Right cardiac atrium (tissue), 5 donors: ENCODE measurements around the gene NKAIN4. TPM values are rescaled to one million over a fixed set of nuclear protein-coding genes. Genes with fewer than 3 reads are reported as not detected.

Experiments used
- ATAC-seq, 2 donors: fragments of 200-7000 bp; cut with Tn5 transposase; one replicate each; pipeline versions ENCODE4 v1.8.0 to v1.9.1; 2020; ENCODE audit warnings: moderate library complexity in 2 of 2, mild to moderate bottlenecking in 1 of 2
- DNase-seq, 3 donors: peaks; one replicate each; pipeline ENCODE4 v3.0.0-alpha.2; 2020
- H3K27ac ChIP-seq: one replicate; pipeline ENCODE4 v1.5.1; 2013; ENCODE audit warnings: mild to moderate bottlenecking, low read length, control low read depth, moderate library complexity
- H3K27me3 ChIP-seq: one replicate; pipeline ENCODE4 v1.6.1; 2013; ENCODE audit not compliant: control insufficient read depth, insufficient read depth
- H3K4me1 ChIP-seq: one replicate; pipeline ENCODE4 v1.6.1; 2013; ENCODE audit warnings: low read length; ENCODE audit not compliant: control insufficient read depth, insufficient read depth
- H3K4me3 ChIP-seq: one replicate; pipeline ENCODE4 v1.5.1; 2013; ENCODE audit warnings: low read length, control low read depth
- H3K9me3 ChIP-seq: one replicate; pipeline ENCODE4 v1.6.1; 2013; ENCODE audit warnings: low read length; ENCODE audit not compliant: control insufficient read depth
- WGBS: extraction: QIAGEN DNeasy Blood & Tissue Kit; methylation state at CpG from one replicate; pipeline ENCODE4 v1.1.7; 2013; 5-methylcytosine and 5-hydroxymethylcytosine counted together
- intact Hi-C, 4 donors: fragments of 100-400 bp; cut with DNase I; formaldehyde crosslinking; loops; one replicate each; pipeline versions ENCODE4 v1.11.0 to v1.14.0; 2022 to 2023
- polyA plus RNA-seq: library from polyadenylated mRNA; stranded (reverse); fragments of 200-250 nt; gene quantifications from one replicate; pipeline ENCODE4 v1.2.3, GENCODE V29; 2013
- total RNA-seq, 4 donors: library from RNA; stranded (reverse); fragmentation: NEBNext Ultra II Directional; extraction: Animal tissue kit (Norgen Biotek cat#: 25700); gene quantifications; one replicate each; pipeline ENCODE4 v1.2.1, GENCODE V29; 2021
- donor health status: healthy with polysubstance abuse.
- donor health status: DM: no; HTN: yes; CAD: no.
- donor health status: DM: no; HTN: no; CAD: no.
- donor health status: DM: no; HTN: yes; CAD: no; lungs with severe emphysema.
- donor health status: DM: yes; HTN: yes; CAD: no.

Gene NKAIN4
- total and polyA plus RNA-seq, 5 donors = not detected

DNA sequence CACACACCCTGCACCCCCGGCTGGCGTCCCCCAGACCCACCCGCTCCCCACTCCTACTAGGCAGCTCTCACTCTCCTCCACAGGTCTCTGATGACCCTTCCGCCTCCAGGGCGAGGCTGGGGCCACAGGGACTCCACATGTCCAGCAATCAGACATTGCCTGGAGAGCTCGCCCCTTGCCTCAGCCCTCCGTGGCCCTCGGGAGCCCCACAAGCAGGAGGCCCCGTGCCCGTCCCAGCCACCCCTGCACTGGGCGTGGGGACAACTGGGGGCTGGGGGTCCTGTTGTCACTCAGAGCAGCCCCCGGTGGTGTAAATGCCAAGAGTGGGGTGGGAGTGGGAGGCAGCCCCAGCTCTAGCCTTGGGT lies 40.3 kb upstream of the NKAIN4 start:
- ATAC-seq = no peak
- WGBS = 77% methylated on average over 12 of the region's 12 CpGs
- H3K4me3 ChIP-seq = no peak overlapping the region
- H3K4me1 ChIP-seq = no peaks in the 10 kb centered on the region
- no peaks in the 10 kb centered on the region for H3K9me3 ChIP-seq
- peak in 2 of 3 donors; percentile 42 to 43 for DNase-seq
- H3K27me3 ChIP-seq = no peaks in the 10 kb centered on the region
- intact Hi-C loops = no loop called here
- no peak overlapping the region for H3K27ac ChIP-seq

DNA sequence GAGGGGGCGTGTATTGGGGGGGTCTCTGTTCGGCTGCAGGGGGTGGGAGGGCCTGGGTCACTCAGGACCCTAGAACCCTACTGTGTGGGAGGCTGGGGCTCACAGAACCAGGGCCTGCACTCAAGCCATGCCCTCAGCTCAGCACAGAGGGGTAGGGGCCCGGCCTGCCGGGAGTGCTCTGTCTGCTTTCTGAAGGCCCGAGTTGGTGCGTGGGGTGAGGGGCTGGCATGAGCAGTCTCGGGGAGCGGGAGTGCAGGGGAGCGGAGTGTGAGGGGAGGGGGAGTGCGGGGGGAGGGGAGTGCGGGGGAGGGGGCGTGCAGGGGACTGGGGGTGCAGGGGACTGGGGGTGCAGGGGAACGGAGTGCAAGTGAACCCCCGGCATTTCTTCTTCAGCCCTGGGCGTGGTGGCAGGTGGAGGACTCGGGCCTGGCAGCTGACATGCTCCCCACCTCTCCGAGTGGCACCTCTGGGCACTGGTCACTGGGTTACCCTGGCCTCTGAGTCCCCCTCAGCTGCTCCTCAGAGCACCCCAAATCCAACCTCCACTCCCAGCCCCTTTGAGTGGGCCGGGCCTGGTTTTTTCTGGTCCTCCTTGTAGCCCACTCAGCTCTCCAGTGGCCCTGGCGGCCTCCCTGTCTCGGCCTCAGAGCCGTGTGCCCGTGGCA lies 39.7 kb upstream of the NKAIN4 start:
- intact Hi-C loops = no loop called here
- DNase-seq (peak; percentile 12 to 52 (median 13)), ATAC-seq (no peak)
- H3K4me1 ChIP-seq = no peaks in the 10 kb centered on the region
- no peak overlapping the region for H3K4me3 ChIP-seq
- 53% methylated on average over 21 of the region's 22 CpGs for WGBS
- H3K27me3 ChIP-seq = no peaks in the 10 kb centered on the region
- H3K27ac ChIP-seq = no peak overlapping the region
- H3K9me3 ChIP-seq = no peaks in the 10 kb centered on the region

DNA sequence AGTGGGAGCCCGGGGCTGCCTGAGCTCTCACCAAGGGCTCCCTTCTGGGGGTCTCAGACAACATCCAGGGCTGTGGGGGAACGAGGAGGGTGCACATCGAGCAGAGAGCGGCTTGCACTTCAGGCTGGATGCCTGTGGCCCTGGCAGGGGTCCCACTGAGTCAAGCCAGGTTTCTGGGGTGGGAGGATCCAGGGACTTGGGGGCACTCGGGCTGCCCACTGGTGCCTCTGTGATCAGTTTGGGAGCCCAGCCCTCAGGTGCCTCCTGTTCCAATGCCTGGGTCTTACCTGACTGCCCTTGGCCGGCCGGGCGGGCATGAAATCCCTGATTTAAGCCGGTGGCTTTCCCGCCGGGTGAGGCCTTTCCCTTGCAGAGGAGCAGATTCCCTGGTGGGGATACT lies 39.2 kb upstream of the NKAIN4 start:
- intact Hi-C loops = no loop called here
- peak; percentile 11 to 46 (median 33) for DNase-seq
- Histone ChIP-seq H3K9me3 (no peaks in the 10 kb centered on the region), H3K27ac (no peak overlapping the region), H3K4me1 (no peaks in the 10 kb centered on the region), H3K27me3 (no peaks in the 10 kb centered on the region), H3K4me3 (no peak overlapping the region)
- ATAC-seq = no peak
- WGBS = 50% methylated on average over 11 of the region's 11 CpGs

DNA sequence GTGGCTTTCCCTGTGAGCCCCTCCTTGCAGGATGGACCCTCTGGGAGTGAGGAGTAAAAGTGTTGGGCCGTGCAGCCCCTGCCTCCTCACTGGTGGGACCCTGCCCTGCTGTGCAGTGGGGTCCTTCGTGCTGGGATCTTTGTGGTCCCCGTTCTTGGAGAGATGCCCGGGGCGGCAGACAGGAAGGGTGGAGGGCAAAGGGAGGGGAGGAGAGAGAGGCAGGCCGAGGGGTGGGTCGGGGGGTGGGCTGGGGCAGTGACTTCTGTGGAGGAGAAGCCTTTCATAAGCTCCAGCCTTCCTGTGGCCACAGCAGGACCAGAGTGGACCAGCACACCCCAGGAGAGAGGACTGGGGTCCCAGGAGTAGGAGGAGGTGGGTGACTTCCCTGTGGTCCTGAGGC lies 38.6 kb upstream of the NKAIN4 start, which contains the start of gene COL20A1:
Gene COL20A1, plus strand, starts transcription at position 283 of the 400 bp plus-strand sequence. CDS start 1,922 bp downstream, outside the sequence.
- intact Hi-C loops = no loop called here
- Histone ChIP-seq H3K4me3 (no peak within 1 kb of the TSS), H3K9me3 (no peaks in the 10 kb centered on the region), H3K4me1 (no peaks in the 10 kb centered on the region), H3K27me3 (no peaks in the 10 kb centered on the region), H3K27ac (no peak within 1 kb of the TSS)
- 21% methylated on average over 7 of the region's 7 CpGs for WGBS
- DNase-seq (peak; percentile 6 to 49 (median 35)), ATAC-seq (no peak)

DNA sequence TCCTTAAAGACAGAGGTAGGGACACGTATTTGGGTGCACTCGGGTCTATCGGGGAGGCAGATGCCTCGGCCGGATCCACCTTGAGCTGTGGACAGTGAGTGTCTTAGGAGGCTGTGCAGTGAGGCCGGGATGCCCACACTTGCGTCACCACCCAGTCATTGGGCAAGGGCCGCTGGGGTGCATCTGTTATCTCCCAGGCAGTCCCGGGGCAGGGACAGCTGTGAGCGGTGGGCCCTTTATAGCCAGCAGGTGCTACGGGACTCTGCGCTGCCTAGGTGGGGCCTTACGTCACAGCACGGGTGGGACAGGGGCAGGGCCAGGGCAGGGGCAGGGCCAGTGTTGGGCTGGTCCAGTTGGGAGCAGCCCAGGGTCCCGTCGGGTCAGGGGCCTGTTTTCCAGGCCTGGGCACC lies 38.0 kb upstream of the NKAIN4 start:
- DNase-seq = peak in 2 of 3 donors; percentile 33 to 40
- 80% methylated on average over 16 of the region's 16 CpGs for WGBS

DNA sequence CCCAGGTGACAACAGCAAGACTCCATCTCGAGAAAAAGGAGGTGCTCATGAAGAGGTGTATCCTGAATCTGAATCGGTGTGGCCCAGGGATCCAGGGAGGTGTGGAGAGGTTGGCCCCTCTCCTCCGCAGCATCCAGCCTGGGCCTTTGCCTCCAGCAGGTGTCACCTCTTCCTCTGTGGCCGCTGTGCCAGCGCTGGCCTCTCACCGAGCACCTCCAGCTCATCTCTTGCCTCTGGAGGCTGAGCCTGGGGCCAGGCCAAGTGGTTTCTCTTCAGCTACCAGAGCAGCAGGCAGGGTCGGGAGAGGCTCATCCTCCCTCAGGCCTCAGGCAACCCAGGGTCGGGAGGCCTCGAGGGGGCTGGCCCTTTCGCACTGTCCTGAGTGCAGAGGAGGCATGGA lies 37.5 kb upstream of the NKAIN4 start:
- Histone ChIP-seq H3K9me3 (no peaks in the 10 kb centered on the region), H3K4me1 (no peaks in the 10 kb centered on the region), H3K4me3 (no peak overlapping the region), H3K27me3 (no peaks in the 10 kb centered on the region), H3K27ac (no peak overlapping the region)
- WGBS = 79% methylated on average over 10 of the region's 10 CpGs
- intact Hi-C loops = no loop called here
- ATAC-seq (no peak), DNase-seq (peak; percentile 28 to 51 (median 39))

More for the DNA sequence above, 38.0 kb upstream of the NKAIN4 start:
- ATAC-seq = no peak
- Histone ChIP-seq H3K27ac (no peak overlapping the region), H3K27me3 (no peaks in the 10 kb centered on the region), H3K4me1 (no peaks in the 10 kb centered on the region), H3K9me3 (no peaks in the 10 kb centered on the region), H3K4me3 (no peak overlapping the region)
- intact Hi-C loops = no loop called here

DNA sequence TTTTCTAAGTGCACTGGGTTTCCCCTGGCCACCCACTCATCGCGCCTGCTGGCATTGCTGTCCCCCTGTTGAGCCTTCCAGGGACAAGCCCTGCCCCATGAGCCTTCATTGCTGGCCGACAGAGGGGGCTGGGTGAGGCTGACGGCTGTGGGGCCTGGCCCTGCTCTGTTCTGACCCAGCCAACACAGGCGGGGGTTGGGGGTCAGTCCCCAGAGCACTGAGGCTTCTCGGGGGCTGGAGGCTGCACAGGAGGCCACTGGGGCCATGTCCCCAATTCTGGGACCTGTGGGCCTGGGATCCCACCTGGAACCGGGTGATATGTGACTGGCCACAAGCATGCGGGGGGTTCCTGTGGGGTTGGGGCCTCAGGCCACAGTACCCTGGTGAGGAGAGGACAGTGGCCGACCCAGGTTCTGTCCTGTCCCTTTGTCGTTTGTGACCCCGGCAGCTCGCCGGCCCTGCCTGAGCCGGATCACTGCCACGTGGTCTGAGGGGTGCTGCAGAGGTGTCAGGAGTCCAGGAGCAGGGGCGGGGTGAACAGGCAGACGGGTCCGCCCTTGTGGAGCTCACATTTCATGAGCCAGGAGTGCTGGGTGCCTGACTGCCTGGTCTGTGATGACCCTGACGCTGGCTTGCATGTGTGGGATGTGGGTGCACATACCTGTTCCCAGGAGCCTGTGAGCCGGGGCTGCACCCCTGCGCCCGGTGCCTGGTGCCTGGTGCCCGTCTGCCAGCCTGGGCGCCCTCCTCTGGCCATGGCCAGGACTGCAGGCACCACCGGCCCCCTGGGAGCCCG lies 36.6 kb upstream of the NKAIN4 start:
- intact Hi-C loops = no loop called here

DNA sequence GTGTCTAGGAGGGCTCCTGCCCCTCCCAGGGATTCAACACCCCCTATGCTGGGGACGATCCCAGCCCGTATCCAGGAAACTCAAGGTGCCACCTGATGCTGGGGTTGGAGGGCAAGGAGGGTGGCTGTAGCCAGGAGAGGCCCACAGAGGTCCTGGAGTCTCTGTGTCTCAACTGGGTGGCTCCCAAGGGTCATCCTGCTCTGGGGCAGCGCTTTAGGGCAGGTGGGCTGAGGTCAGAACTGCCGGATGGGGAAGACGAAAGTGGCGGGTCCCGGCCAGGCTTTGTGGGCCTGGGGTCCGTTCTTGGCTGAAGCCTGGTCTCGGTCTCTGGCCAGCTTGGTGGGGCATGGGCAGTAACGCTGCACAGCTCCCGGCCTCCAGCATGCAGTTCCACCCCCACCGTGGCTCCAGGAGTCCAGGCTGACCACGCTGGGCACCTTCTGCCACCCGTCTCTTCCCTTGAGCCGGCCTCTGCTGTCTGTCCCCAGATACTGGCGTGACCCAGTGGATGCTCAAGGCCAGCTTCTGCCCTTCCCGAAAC lies 35.9 kb upstream of the NKAIN4 start:
- no peaks in the 10 kb centered on the region for H3K4me1 ChIP-seq
- ATAC-seq (no peak), DNase-seq (peak; percentile 16 to 61 (median 50))
- no peaks in the 10 kb centered on the region for H3K27me3 ChIP-seq
- WGBS = 79% methylated on average over 17 of the region's 17 CpGs
- H3K9me3 ChIP-seq = no peaks in the 10 kb centered on the region
- intact Hi-C loops = no loop called here
- no peak overlapping the region for H3K4me3 ChIP-seq
- H3K27ac ChIP-seq = no peak overlapping the region

More for the DNA sequence above, 36.6 kb upstream of the NKAIN4 start:
- Histone ChIP-seq H3K27ac (no peak overlapping the region), H3K4me3 (no peak overlapping the region), H3K4me1 (no peaks in the 10 kb centered on the region), H3K9me3 (no peaks in the 10 kb centered on the region), H3K27me3 (no peaks in the 10 kb centered on the region)
- ATAC-seq (peak; percentile 4 to 34), DNase-seq (peak; percentile 37 to 80 (median 77))
- WGBS = 36% methylated on average over 26 of the region's 26 CpGs

DNA sequence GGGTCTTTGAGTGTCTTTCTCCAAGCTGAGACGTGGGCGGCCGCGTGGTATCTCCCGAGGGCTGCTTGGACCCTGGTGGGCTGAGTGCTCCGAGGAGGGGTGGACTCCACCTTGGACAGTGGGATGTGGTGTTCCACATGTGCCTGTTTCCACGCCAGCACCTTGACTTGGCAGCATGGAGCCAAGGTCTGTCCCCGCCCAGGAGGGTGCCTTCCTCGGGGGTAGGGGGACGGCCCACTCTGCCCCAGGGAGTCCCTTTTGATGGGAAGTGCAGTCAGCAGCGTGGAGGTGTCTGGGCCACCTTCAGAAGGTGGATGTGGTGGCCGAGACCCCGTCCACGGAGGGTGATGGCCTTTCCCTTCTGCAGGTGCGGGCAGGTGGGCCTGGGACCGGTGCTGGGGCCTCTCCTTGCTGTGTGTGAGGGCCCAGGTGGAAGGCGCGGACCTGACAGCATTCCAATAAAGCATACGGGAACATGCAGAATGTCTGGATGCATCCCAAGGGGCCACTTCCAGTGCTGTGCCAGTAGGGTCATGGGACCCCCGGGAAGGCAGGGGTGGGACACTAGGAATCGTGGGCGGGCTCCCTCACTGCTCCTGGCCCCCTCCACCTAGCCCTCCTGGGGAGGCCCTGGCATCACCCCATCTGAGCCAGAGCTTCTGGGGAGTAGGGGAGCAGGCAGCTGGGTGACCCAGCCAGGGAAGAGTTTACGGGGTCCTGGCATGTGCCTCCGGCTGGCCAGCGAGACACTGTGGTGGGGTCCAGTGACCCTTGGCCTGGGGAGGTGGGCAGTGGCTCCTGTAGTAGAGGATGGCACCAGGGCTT lies 35.3 kb upstream of the NKAIN4 start:
- 88% methylated on average over 25 of the region's 25 CpGs for WGBS
- no peaks in the 10 kb centered on the region for H3K27me3 ChIP-seq

DNA sequence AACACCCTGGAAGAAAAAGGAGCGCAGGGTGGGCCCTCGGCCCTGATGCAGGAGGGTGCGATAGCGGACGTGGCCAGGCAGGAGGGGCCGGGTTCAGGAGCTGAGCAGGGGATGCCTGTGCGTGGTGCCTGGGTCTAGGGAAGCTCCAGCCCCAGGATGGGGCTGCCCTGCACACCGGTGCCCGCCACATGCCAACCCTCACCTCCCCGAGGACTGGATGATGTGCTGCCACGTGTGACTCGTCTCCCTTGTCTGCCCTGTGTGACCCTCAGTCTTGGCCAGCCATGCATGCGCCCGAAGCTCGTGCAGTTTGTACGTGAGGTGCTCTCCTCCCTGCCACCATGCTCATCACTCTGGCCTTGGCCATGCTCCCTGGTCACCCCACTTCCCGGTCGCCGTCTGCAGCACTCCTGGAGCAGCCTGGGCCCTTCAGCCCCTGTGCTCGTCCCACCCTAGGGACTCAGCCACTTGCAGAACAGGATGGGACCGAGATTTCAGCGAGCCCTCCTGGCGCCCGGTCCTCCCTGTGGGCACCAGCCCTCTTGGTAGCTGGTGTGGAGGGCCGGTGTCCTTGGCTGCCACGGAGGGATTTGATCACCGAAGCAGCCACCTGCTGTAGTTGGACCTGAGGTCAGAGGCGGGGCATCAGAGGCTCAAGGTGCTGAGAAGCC lies 34.5 kb upstream of the NKAIN4 start:
- intact Hi-C loops = no loop called here
- DNase-seq = peak; percentile 10 to 51 (median 45)
- WGBS = 89% methylated on average over 28 of the region's 28 CpGs
- Histone ChIP-seq H3K4me1 (no peaks in the 10 kb centered on the region), H3K9me3 (no peaks in the 10 kb centered on the region), H3K27ac (no peak overlapping the region), H3K4me3 (no peak overlapping the region), H3K27me3 (no peaks in the 10 kb centered on the region)
- no peak for ATAC-seq

More for the DNA sequence above, 35.3 kb upstream of the NKAIN4 start:
- intact Hi-C loops = no loop called here
- Histone ChIP-seq H3K4me1 (no peaks in the 10 kb centered on the region), H3K27ac (no peak overlapping the region), H3K9me3 (no peaks in the 10 kb centered on the region), H3K4me3 (no peak overlapping the region)
- DNase-seq = peak; percentile 26 to 55 (median 42)
- no peak for ATAC-seq
